H1 (cell line): ENCODE measurements around the gene RUNX1.

Experiments used
- CTCF ChIP-seq, 3 experiments: IDR thresholded peaks; 1 replicate in 2 of 3; 2 replicates in 1 of 3; pipeline versions ENCODE4 v1.5.1 to v1.6.1; 2011; ENCODE audit warnings: low read length in 3 of 3, mild to moderate bottlenecking in 3 of 3, inconsistent platforms in 2 of 3, low read depth in 1 of 3, moderate library complexity in 1 of 3; ENCODE audit not compliant: insufficient read depth in 1 of 3; ENCODE audit errors: control extremely low read depth in 1 of 3
- E2F6 ChIP-seq: IDR thresholded peaks from 2 replicates; pipeline ENCODE4 v1.6.1; 2012; ENCODE audit warnings: inconsistent platforms

GRCh38 chr21:34820051-34820450, 229.1 kb downstream of the RUNX1 start:
- TF ChIP-seq CTCF (IDR thresholded peaks at IDR 0.05; ENCODE audit: control extremely low read depth in 1 of 3, insufficient read depth in 1 of 3, low read depth in 1 of 3, low read length in 3 of 3) (no peak), E2F6 (no peak)
